ENCODE results near the gene TMED7.

The TMED7 gene

DNA sequence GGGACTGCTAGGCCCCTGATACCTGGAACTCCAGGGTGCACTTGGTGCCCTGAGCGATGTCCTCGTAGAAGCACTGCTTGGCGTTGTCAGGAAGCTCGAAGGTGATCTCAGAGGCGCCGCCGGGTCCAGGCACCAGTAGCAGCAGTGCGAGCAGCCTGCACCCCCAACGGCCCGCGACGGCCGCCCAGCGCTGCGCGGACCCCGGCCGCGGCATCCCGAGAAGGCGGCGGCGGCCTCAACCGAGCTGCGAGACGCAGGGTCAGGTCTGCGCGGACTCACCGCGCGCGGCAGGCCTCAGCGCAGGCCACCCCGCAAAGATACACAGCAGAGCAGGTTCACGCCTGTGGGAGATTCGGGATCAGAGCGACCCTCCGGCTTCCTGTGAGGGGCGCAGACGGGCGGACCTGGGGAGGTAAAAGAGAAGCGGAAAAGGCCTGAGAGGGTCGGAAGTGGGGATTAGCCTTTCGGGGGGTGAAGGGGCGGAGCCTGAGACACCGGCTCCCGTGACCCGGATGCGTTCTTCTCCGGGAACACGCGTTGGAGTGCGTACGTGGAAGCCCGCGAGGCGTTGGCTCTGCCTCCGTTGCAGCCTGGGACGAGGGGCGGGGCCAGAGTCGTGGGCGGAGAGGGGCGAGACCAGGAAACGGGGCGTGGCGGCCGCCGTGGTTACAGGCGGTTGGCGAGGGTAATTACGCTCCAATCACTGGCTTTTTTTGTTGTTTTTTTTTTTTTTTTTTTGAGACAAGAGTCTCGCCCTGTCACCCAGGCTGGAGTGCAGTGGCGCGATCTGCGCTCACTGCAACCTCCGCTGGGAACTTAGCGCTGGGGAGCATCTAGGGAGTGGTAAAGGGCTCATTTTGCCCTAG is at the start of gene TMED7:
Gene TMED7, minus strand, starts transcription at position 458 of the 866 bp plus-strand sequence. Its CDS starts 244 bp downstream, at position 214.
- TF ChIP-seq, protein P1, sequence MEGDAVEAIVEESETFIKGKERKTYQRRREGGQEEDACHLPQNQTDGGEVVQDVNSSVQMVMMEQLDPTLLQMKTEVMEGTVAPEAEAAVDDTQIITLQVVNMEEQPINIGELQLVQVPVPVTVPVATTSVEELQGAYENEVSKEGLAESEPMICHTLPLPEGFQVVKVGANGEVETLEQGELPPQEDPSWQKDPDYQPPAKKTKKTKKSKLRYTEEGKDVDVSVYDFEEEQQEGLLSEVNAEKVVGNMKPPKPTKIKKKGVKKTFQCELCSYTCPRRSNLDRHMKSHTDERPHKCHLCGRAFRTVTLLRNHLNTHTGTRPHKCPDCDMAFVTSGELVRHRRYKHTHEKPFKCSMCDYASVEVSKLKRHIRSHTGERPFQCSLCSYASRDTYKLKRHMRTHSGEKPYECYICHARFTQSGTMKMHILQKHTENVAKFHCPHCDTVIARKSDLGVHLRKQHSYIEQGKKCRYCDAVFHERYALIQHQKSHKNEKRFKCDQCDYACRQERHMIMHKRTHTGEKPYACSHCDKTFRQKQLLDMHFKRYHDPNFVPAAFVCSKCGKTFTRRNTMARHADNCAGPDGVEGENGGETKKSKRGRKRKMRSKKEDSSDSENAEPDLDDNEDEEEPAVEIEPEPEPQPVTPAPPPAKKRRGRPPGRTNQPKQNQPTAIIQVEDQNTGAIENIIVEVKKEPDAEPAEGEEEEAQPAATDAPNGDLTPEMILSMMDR (IDR thresholded peaks at IDR 0.05): no peak

DNA sequence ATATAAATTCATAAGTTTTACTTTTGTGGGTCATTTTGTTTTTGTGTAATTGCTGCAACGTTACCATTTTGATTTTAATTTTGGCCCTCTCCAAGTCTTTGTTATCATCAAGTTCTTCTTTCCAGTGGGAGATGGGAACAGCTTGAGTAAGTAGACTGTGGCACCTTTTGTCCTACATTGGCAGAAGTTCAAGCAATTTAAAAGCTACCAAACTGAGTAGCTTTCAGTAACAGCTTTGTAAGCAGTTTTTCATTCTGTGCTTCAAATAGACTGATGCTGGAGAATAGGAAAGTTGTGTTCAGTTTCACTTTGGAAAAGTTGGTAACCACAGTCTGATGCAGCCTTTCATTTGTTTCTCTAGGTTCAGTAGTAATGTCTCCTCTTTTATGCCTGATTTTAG is 47.8 kb upstream of the TMED7 start:
- TF ChIP-seq, protein P1 (IDR thresholded peaks at IDR 0.05): no peak

DNA sequence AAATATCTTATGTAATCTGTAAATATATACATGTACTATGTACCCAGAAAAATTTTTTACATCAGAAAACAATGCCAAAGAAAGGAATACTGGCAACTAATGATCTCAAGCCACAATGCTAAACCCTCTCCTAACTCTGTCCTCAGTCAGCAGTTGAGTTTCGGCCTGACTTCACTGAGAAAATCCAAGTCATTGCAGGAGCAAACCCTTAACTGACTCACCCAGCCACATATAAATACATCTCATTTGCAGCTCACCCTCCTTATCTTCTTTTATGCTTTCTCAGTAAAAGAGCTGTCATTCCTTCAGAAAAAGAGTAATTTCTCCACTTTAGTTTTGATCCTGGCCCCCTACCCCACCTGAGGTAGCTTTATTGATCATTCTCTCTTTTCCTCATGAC is 46.1 kb upstream of the TMED7 start:
- TF ChIP-seq, protein P1 (IDR thresholded peaks at IDR 0.05): no peak

DNA sequence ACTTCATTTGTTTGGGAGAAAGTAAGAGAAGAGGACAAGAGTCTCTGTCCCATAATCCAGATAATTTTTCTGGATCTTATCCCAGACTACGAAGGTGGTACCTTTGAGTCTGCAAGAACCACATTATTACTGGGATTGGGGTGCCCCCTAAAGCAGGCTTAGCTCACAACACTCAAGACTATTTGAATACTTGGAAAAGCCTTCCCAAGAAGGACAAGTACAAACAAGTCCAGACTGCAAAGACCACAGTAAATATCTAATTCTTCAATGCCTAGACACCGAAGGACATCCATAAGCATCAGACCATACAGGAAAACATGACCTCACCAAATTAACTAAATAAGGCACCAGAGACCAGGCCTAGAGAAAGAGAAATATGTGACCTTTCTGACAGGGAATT is 40.2 kb upstream of the TMED7 start:
- TF ChIP-seq, protein P1 (IDR thresholded peaks at IDR 0.05): no peak

DNA sequence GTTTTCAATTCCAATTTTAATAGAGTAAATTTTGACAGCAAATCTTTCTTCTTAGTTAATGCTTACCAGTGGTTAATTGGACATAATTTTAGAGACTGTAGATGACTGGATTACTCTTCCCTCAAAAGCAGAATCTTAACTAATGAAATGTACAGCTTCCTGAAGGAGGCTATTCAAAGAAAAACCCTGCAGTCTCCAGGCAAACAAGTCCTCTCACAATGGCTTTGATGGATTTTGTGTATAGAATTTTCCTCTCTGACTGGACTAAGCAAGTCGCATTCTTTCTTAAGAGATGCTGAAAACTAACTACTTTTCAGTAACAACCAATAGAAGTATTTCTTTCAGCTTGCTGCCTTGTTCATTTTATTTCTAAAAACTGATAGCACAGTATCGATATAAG is 35.7 kb upstream of the TMED7 start:
- TF ChIP-seq, protein P1 (IDR thresholded peaks at IDR 0.05): no peak

DNA sequence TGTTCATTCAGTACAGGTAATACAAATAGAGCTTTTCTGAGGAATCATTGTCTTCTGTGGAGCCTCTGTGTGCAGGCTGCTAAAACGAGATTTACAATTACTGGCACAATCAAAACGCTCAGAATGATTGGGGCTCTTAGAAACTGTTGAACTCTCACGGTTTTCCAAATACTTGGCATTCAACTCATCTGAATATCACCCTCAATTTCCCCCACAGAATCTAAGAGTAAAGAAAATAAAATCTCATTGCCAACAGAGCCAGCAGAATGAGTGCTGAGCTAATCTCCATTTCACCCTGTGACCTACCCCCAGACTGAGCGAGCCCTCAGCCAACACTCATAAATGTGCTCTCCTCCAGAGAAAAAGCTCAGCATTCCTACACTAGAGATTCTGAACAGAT is 35.3 kb upstream of the TMED7 start:
- TF ChIP-seq, protein P1 (IDR thresholded peaks at IDR 0.05): no peak

DNA sequence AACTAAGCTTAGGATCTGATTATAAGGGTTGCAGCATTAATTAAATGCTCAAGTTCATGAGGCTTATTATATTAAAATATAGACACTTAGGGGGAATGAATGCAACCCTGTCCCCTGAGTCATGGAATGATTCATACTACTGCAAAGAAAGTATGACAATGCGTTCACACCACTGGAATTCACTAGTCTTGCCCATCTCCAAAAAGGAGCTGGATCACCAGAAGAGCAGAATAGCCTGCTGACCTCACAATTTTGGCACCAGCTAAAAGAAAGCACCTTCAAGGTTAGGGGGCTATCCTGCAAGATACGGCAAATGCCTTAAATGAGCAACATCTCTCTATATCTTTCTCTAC is 32.0 kb upstream of the TMED7 start:
- TF ChIP-seq, protein P1 (IDR thresholded peaks at IDR 0.05): no peak

All from LNCAP (cell line).